ENCODE results near the gene PDLIM5. TPM values are rescaled to one million over a fixed set of nuclear protein-coding genes. Genes with fewer than 3 reads are reported as not detected.
A peak's percentile ranks its signal among the peaks of the same experiment; 100 is the strongest.

Gene PDLIM5
- total RNA-seq, 1 donor from 2014 or later = 71.0 TPM

- Mint-ChIP-seq H3K27me3 (ENCODE audit: low read depth) (no peaks in the 10 kb centered on the region), H3K9me3 (no peaks in the 10 kb centered on the region), H3K4me1 (peaks cover 22% of the 10 kb centered on the region), H3K4me3 (no peak overlapping the region), H3K27ac (ENCODE audit: unreplicated experiment) (no peak overlapping the region), H3K36me3 (ENCODE audit: low read depth) (no peaks in the 10 kb centered on the region)
- no peak for TF ChIP-seq CTCF (conservative IDR thresholded peaks at IDR 0.05)
- DNase-seq (ENCODE audit: low read depth, low spot score) = no peak
These were observed 114.7 kb downstream of the PDLIM5 start for GRCh38 chr4:94566420-94566819.

GRCh38 chr4:94567811-94568210 lies 116.1 kb downstream of the PDLIM5 start:
- no peak overlapping the region for H3K27ac Mint-ChIP-seq (ENCODE audit: unreplicated experiment)
- H3K27me3 Mint-ChIP-seq (ENCODE audit: low read depth) = no peaks in the 10 kb centered on the region
- H3K4me1 Mint-ChIP-seq = peaks cover 34% of the 10 kb centered on the region
- H3K4me3 Mint-ChIP-seq = no peak overlapping the region
- TF ChIP-seq CTCF (conservative IDR thresholded peaks at IDR 0.05) = no peak
- H3K36me3 Mint-ChIP-seq (ENCODE audit: low read depth) = no peaks in the 10 kb centered on the region
- no peaks in the 10 kb centered on the region for H3K9me3 Mint-ChIP-seq
- DNase-seq (ENCODE audit: low read depth, low spot score) = no peak

- no peaks in the 10 kb centered on the region for H3K9me3 Mint-ChIP-seq
- peaks cover 39% of the 10 kb centered on the region for H3K4me1 Mint-ChIP-seq
These were observed 118.8 kb downstream of the PDLIM5 start for GRCh38 chr4:94570558-94570957.

GRCh38 chr4:94571298-94571697 lies 119.6 kb downstream of the PDLIM5 start:
- peak overlapping the region; percentile 11 for H3K4me3 Mint-ChIP-seq
- H3K27me3 Mint-ChIP-seq (ENCODE audit: low read depth) = no peaks in the 10 kb centered on the region
- H3K9me3 Mint-ChIP-seq = no peaks in the 10 kb centered on the region
- DNase-seq (ENCODE audit: low read depth, low spot score) = no peak
- peak overlapping the region; percentile 38 for H3K27ac Mint-ChIP-seq (ENCODE audit: unreplicated experiment)
- H3K4me1 Mint-ChIP-seq = peaks cover 46% of the 10 kb centered on the region
- peaks cover 4% of the 10 kb centered on the region for H3K36me3 Mint-ChIP-seq (ENCODE audit: low read depth)
- TF ChIP-seq CTCF (conservative IDR thresholded peaks at IDR 0.05) = no peak

More at GRCh38 chr4:94570558-94570957, 118.8 kb downstream of the PDLIM5 start:
- DNase-seq (ENCODE audit: low read depth, low spot score) = no peak
- peak overlapping the region; percentile 43 for H3K27ac Mint-ChIP-seq (ENCODE audit: unreplicated experiment)
- TF ChIP-seq CTCF (conservative IDR thresholded peaks at IDR 0.05) = no peak
- H3K27me3 Mint-ChIP-seq (ENCODE audit: low read depth) = no peaks in the 10 kb centered on the region
- H3K36me3 Mint-ChIP-seq (ENCODE audit: low read depth) = peaks cover under 1% of the 10 kb centered on the region
- peak overlapping the region; percentile 35 for H3K4me3 Mint-ChIP-seq

GRCh38 chr4:94571715-94572114 lies 120.0 kb downstream of the PDLIM5 start:
- H3K4me1 Mint-ChIP-seq = peaks cover 51% of the 10 kb centered on the region
- H3K27ac Mint-ChIP-seq (ENCODE audit: unreplicated experiment) = peak overlapping the region; percentile 81
- H3K36me3 Mint-ChIP-seq (ENCODE audit: low read depth) = peaks cover 4% of the 10 kb centered on the region
- no peaks in the 10 kb centered on the region for H3K27me3 Mint-ChIP-seq (ENCODE audit: low read depth)
- no peak for TF ChIP-seq CTCF (conservative IDR thresholded peaks at IDR 0.05)
- no peaks in the 10 kb centered on the region for H3K9me3 Mint-ChIP-seq
- no peak for DNase-seq (ENCODE audit: low read depth, low spot score)
- peak overlapping the region; percentile 11 for H3K4me3 Mint-ChIP-seq

GRCh38 chr4:94574050-94574449 lies 122.3 kb downstream of the PDLIM5 start:
- Mint-ChIP-seq H3K4me1 (peaks cover 54% of the 10 kb centered on the region), H3K36me3 (ENCODE audit: low read depth) (peaks cover 4% of the 10 kb centered on the region), H3K9me3 (no peaks in the 10 kb centered on the region), H3K4me3 (no peak overlapping the region), H3K27ac (ENCODE audit: unreplicated experiment) (no peak overlapping the region), H3K27me3 (ENCODE audit: low read depth) (no peaks in the 10 kb centered on the region)
- no peak for TF ChIP-seq CTCF (conservative IDR thresholded peaks at IDR 0.05)
- no peak for DNase-seq (ENCODE audit: low read depth, low spot score)

Measured in neural crest cell (in vitro differentiated cells).